ENCODE measurements around the gene PGBD5.

PGBD5 gene

DNA sequence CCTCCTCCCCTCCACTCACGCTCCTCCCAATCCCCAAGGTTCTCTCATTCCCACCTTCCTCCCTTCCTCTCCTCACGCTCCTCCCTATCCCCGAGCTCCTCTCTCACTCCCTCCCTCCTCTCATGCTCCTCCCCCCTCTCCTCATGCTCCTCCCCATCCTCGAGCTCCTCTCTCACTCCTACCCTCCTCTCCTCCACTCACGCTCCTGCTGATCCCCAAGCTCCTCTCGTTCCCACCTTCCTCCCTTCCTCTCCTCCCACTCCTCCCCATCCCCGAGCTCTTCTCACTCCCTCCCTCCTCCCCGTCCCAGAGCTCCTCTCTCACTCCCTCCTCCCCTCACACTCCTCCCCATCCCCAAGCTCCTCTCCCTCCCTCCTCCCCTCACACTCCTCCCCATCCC, 31.4 kb downstream of the PGBD5 start:
- no peak for ATAC-seq
- no peak for DNase-seq

GRCh38 chr1:230394134-230394533, 32.0 kb downstream of the PGBD5 start:
- DNase-seq (no peak), ATAC-seq (no peak)

DNA sequence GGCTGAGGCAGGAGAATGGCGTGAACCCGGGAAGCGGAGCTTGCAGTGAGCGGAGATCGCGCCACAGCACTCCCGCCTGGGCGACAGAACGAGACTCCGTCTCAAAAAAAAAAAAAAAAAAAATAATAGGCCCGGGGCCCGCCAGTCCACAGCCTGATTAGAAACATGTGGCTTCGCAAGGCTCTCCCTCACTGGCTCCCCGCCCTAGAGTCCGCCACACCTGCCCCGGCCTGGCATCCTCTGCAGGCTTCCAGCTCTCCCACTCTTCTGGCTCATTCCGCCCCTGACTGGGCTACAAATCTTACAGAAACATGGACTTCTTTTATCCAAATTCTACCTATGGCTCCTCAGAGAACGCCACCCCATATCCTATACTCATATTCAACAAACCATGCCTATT, 32.4 kb downstream of the PGBD5 start:
- DNase-seq (no peak), ATAC-seq (no peak)

GRCh38 chr1:230392920-230393521, 33.1 kb downstream of the PGBD5 start:
- ATAC-seq: no peak
- no peak for DNase-seq

GRCh38 chr1:230392536-230392909, 33.6 kb downstream of the PGBD5 start:
- DNase-seq (no peak), ATAC-seq (no peak)

DNA sequence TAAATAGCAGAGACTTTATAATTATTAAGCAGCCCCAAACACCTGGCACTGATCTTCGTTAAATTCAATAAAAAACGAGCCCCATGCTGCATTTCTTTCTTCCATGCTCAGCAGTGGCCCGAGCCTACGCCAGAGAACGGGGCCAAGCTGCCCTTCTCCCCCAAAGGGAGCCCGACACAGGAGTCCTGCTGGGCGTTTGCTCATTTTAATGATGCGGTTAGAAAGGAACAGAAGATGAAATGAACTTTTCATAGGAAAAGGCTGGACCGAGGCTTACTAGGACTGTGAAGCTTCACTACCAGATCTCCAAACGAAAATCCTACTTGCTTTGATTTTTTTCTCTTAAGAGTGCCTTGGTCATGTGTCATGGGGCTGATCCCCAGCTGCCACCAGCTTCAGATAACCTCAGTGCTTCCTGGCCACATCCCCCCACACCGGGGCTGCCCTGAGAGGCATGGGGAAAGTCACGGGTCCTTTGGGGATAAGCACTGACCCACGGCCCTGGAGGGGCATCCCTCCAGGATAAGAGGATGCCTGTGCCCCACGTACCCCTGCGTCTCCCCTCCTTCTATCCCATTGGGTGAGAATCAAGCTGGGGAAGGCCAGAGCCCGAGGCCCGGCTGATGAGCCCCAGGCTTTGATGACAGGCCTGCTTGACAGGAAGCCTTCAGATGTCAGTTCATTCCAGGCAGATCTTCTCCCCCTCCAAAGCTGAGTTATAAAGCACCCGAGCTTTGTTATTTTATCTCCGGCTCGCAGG, 34.2 kb downstream of the PGBD5 start:
- DNase-seq (no peak), ATAC-seq (no peak)

DNA sequence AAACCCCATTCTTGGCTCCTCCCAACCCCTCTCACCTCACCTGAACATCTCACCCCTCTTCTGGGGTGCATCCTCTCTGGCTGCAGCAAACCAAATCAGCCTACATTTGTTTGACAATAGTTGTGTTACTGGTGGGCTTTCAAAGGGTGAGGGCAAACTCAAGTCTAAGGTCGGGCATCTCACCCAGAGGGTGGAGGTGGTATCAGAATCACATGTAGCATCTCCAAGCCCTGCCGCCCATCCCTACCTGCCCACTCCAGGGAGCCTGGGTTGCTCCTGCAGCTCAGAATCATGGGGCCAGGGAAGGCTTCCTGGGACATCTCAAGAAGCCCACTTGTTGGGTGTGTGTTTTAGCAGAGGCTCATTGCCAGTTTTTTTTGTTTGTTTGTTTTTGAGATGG, 35.8 kb downstream of the PGBD5 start:
- DNase-seq: no peak
- ATAC-seq: no peak

DNA sequence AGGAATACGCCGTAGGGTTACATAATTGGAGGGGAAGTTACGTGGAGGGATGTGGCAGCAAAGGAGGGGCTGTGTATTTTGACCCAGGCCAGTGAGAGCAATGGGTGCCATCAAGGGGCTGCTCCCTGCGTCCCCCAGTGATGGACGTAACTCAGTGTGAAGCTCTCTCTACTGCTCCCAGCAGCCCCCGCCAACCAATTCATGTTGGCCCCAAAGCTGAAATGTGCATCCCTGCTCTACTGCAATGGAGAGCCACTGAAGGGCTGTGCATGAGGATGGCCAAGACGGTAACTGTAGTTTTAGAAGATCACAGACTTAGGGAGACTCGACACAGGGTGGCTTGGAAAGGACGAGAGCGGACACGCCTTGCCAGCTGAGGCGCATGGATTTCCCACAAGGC, 38.3 kb downstream of the PGBD5 start:
- ATAC-seq (no peak), DNase-seq (no peak)

GRCh38 chr1:230387296-230387695, 38.8 kb downstream of the PGBD5 start:
- ATAC-seq (no peak), DNase-seq (no peak)

GRCh38 chr1:230386637-230387262, 39.4 kb downstream of the PGBD5 start:
- ATAC-seq: no peak
- DNase-seq: no peak

GRCh38 chr1:230385930-230386329, 40.2 kb downstream of the PGBD5 start:
- no peak for ATAC-seq
- no peak for DNase-seq

DNA sequence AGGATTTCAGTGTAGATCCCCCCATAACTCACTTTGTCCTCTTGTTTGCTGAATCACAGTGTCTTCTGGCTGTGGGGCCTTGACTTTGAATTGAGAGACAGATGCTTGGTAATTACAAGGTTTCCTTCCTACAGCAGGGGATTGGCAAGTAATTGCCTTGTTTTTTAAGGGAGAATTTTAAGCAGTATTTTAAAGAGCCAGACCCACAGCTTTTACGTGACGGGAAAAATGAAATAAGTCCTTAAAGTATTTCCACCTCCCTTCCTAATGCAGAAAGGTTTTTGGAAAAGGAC, 41.0 kb downstream of the PGBD5 start:
- no peak for ATAC-seq
- no peak for DNase-seq

DNA sequence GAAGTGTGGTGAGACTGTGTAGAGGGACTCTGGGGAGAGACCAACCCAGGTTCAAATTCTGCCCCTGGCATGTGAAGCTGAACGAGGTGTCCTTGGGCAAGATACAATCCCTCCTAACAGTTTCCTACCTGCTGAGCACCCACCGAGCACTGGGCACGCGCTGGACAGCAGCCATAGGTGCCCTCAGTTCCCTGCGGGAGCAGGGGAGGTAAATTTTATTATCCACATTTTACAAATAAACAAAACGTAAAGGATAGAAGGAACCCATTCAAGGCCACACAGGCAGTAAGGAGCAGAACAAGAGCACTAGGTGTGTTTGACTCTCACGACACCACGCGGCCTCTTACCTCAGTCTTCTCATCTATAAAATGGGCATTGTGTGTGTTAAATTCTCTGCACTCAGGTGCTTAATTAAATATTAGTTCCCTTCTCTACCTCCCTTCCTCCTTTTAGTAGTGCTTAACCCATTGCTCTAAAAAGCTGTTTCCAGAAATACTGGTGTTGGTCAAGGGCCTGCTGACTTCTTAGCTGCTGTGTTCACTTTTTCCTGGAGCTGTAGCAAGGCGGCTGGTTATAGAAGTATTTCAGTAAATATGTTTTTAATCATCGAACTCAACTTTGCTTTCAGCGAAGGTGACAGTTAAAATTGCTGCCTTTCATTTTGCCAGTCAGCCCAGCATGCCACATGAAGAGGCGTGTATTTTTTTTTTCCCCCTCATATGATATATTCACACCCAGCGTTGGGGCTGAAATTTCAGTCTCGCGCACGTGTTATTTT, 41.6 kb downstream of the PGBD5 start:
- no peak for DNase-seq
- no peak for ATAC-seq

DNA sequence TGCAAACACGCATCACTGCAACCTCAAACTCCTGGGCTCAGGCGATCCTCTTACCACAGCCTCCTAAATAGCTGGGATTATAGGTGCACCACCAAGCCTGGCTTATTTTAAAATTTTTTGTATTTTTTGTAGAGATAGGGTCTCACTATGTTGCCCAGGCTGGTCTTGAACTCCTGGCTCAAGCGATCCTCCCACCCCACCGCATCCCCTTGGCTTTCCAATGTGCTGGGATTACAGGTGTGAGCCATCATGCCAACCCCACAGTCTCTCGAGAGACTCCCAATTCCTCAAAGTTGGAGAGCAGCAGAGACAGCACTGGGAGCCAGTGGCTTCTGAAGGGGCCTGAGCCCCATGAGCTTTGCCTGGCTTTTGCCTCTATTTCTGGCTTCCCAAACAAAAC, 42.7 kb downstream of the PGBD5 start:
- no peak for ATAC-seq

DNA sequence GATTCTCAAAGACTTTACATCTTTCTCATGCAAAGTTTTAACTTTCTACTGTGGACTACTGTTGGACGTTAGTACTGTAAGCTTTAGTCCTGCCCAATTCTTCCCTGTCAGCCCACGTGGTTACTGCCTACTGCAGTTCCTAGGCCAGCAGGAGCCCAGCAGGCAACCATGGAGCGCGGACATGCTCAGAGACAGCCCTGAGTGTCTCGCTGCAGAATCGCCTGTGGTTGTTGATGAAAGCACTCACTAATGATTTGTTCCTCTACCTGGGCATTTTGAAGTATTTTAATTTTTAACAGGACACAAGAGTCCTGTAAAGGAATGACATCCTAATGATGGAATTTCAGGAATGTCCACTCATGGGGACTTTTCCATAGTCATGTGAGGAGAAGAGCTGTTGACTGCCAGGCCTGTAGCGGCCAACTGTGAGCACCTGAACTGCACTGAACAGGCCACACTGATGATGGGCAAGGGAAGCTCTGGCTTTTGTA, 44.1 kb downstream of the PGBD5 start:
- ATAC-seq (no peak), DNase-seq (no peak)

More for the DNA sequence above, 42.7 kb downstream of the PGBD5 start:
- no peak for DNase-seq

DNA sequence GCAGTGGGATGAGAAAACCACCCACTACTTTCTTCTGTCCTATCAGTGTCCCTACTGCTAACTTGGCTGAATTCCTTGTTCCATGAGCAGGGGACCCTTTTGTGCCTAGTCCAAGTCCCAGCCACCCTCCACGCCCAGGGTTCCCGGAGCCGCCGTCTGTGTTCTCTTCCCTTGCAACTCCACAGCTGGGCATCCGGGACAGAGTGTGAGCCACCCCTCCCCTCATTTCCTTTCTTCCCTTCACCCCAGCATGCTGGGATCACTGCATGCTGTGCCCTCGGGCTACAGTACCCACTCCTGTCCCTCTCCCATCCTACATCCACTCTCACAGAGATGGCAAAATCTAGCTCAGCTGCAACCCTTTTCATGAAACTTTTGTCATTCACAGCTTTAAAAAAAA, 44.5 kb downstream of the PGBD5 start:
- no peak for DNase-seq
- ATAC-seq: no peak

DNA sequence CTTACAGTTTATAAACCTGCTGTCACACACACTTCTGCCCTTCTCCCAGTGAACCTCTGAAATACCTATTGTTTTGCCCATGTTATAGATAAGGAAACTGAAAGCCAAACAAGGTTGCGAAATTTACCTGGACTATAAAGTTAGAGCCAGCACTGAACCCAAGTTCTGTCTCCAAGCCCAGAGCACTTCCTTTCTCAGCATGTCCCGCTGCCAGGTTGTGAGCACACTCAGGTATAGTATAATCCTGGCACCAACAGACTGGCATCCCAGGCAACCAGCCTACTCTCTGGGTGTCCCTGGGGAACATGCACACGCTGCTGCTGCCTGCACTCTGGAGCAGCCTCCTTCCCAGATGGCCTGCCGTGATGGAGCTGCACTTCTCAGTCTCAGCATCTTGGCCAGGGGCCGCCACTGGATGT, 45.1 kb downstream of the PGBD5 start:
- DNase-seq: no peak

GRCh38 chr1:230379928-230380327, 46.2 kb downstream of the PGBD5 start:
- no peak for DNase-seq
- ATAC-seq: no peak

More for the DNA sequence above, 45.1 kb downstream of the PGBD5 start:
- ATAC-seq: no peak

GRCh38 chr1:230379462-230379861, 46.7 kb downstream of the PGBD5 start:
- ATAC-seq (no peak), DNase-seq (no peak)

DNA sequence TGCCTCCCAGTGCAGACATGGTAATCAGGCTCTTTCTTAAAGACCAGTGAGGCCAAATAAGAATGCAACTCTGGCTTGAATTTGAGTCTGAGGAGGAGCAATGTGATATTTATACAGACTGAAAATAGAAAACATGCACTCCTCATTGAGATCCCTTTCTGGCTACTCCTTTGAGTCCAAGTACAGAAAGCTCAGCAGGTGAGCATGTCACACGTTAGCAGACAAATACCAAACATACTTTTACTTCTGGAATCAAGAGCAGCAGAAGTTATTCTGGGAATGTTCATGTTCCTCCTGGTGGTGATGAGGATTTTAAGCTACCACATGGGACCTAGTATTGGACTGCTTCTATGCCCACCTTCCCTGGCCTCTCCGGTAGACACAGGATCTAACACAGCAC, 48.3 kb downstream of the PGBD5 start:
- ATAC-seq (no peak), DNase-seq (no peak)

DNA sequence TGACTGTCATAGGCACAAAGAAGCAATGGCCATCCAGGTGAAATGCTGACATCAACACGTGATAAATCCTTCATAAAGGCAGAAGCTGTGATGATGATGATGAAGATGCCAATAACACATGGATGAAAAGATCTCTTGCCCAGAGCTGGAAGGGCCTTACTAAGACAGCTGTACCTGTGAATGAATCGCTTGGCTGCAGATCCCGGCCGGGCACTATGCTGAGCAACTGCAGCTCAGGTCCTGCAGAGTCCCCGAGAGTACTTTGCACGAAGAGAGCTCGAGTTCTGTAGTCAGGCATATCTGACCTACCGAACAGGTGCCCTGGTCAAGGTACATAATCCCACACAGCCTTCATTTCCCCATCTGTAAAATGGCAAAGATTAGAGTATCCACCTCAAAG, 48.8 kb downstream of the PGBD5 start:
- no peak for ATAC-seq
- no peak for DNase-seq

GRCh38 chr1:230376296-230376695, 49.8 kb downstream of the PGBD5 start:
- DNase-seq (no peak), ATAC-seq (no peak)

- ATAC-seq (no peak), DNase-seq (no peak)
Measured at GRCh38 chr1:230375780-230376179, 50.4 kb downstream of the PGBD5 start.
